Measurements from ENCODE around the gene NGEF. TPM values are rescaled to one million over a fixed set of nuclear protein-coding genes. Genes with fewer than 3 reads are reported as not detected.

The NGEF gene
- total RNA-seq, 6 experiments from 2014 or later: 16.4 to 20.9 (median 20.2) TPM

DNA sequence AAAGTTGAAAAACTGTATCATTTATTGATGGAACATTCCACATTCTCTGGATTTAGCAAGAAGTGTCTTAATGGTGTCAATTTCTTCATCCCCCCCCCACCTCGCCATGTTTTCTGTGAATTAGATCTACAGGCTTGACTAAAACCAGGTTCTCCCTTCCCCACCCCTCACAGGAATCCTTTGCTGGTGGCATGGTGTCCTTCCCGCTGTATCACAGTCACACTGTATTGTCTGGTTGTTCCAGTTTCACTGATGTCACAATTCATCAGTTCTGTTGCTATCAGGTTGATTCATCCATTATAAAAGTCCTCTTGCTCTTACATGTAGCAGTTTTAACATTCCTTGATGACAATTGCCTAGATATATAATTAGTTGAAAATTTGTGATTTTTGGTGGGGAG, 149.1 kb downstream of the NGEF start:
- Histone ChIP-seq H3K4me3 (no peak overlapping the region), H3K4me1 (peaks cover 0 to 12% (median 6%) of the 10 kb centered on the region in 4 donors), H3K36me3 (no peaks in the 10 kb centered on the region), H3K9me3 (no peaks in the 10 kb centered on the region), H3K27me3 (no peaks in the 10 kb centered on the region), H3K27ac (no peak overlapping the region)
- no peak for ATAC-seq
- 100% methylated on average over 2 of the region's 2 CpGs for WGBS (ENCODE audit: insufficient coverage, low coverage, low lambda C conversion rate, missing lambda C conversion rate)
- TF ChIP-seq CTCF (IDR thresholded peaks at IDR 0.05) (no peak), POLR2A (IDR thresholded peaks at IDR 0.05) (no peak)
- intact Hi-C loops (cut with DNase I): no loop called here
- DNase-seq: no peak

DNA sequence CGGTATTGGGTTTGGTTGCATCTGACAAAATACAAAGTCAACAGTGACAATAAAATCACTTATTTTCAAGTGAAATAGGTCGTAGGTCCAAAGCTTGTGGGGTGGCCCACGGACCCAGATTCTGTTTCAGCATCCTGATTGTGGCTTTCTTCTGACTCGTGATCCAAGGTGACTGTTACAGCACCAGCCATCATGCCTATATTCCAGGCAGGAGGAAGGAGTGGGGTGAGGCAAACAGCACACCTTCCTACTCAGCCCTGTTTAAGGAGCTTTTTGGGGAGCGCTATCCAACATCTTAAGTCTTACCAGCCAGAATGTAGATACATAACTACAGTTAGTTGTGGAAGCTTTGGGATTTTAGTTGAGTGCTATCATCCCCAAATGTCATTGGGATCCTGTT, 151.7 kb downstream of the NGEF start:
- Histone ChIP-seq H3K36me3 (peaks cover 0 to 4% (median 0%) of the 10 kb centered on the region in 4 donors), H3K27ac (peak overlapping the region; percentile 41 to 96 (median 71)), H3K9me3 (no peaks in the 10 kb centered on the region), H3K27me3 (no peaks in the 10 kb centered on the region), H3K4me1 (peaks cover 0 to 27% (median 10%) of the 10 kb centered on the region in 4 donors), H3K4me3 (no peak overlapping the region)
- ATAC-seq (no peak), DNase-seq (no peak)
- WGBS (ENCODE audit: insufficient coverage, low coverage, low lambda C conversion rate, missing lambda C conversion rate): 56% methylated on average over 5 of the region's 5 CpGs
- TF ChIP-seq CTCF (IDR thresholded peaks at IDR 0.05) (no peak), POLR2A (IDR thresholded peaks at IDR 0.05) (no peak)
- intact Hi-C loops (cut with DNase I): no loop called here

GRCh38 chr2:232860593-232861241, 152.3 kb downstream of the NGEF start:
- no peak overlapping the region for H3K4me3 ChIP-seq
- H3K9me3 ChIP-seq: no peaks in the 10 kb centered on the region
- H3K4me1 ChIP-seq: peaks cover 0 to 33% (median 13%) of the 10 kb centered on the region in 4 donors
- TF ChIP-seq CTCF (IDR thresholded peaks at IDR 0.05) (no peak), POLR2A (IDR thresholded peaks at IDR 0.05) (no peak)
- intact Hi-C loops (cut with DNase I): no loop called here
- DNase-seq: peak in 1 of 3 donors; percentile 53
- peak overlapping the region; percentile 41 to 96 (median 71) for H3K27ac ChIP-seq
- peak; percentile 53 to 66 (median 57) for ATAC-seq
- 30% methylated on average over 8 of the region's 9 CpGs for WGBS (ENCODE audit: insufficient coverage, low coverage, low lambda C conversion rate, missing lambda C conversion rate)
- no peaks in the 10 kb centered on the region for H3K27me3 ChIP-seq
- H3K36me3 ChIP-seq: peaks cover 0 to 4% (median 0%) of the 10 kb centered on the region in 4 donors

GRCh38 chr2:232859385-232859916, 153.6 kb downstream of the NGEF start:
- intact Hi-C loops (cut with DNase I): no loop called here
- WGBS (ENCODE audit: insufficient coverage, low coverage, low lambda C conversion rate, missing lambda C conversion rate): no CpG with 5 or more reads among the region's 4 CpGs
- TF ChIP-seq POLR2A (IDR thresholded peaks at IDR 0.05): no peak
- no peak for TF ChIP-seq CTCF (IDR thresholded peaks at IDR 0.05)
- Histone ChIP-seq H3K4me3 (no peak overlapping the region), H3K36me3 (peaks cover 0 to 4% (median 0%) of the 10 kb centered on the region in 4 donors), H3K4me1 (peaks cover 0 to 45% (median 15%) of the 10 kb centered on the region in 4 donors), H3K9me3 (no peaks in the 10 kb centered on the region), H3K27me3 (no peaks in the 10 kb centered on the region), H3K27ac (peak overlapping the region in 2 of 3 donors; percentile 71 to 96)
- ATAC-seq (no peak), DNase-seq (no peak)
